ENCODE results near the gene MEGF8. TPM values are rescaled to one million over a fixed set of nuclear protein-coding genes. Genes with fewer than 3 reads are reported as not detected.

MEGF8 gene
- 10 to 100 TPM in 1 of 2 experiments, 1 to 10 TPM in 1; 9.0 to 10.4 TPM for total RNA-seq

GRCh38 chr19:42325308-42325895 lies at the start of gene MEGF8:
MEGF8 (plus strand) TSS chr19:42325635; CDS start chr19:42326244, 609 bp downstream.
- ChIA-PET CTCF (no interaction called here), POLR2A (no interaction called here)

- CTCF ChIA-PET, result interaction anchor here (1.3 kb wide), 1 partner anchor 14 kb away, joined by 3 read pairs; no protein-coding TSS in a partner anchor
- POLR2A ChIA-PET, result no interaction called here
Measured at GRCh38 chr19:42276284-42276683, 49.2 kb upstream of the MEGF8 start.

- ChIA-PET POLR2A (interaction anchor here (0.7 kb wide), 1 partner anchor 78 kb away, joined by 4 read pairs; no protein-coding TSS in a partner anchor), CTCF (interaction anchor here (1.3 kb wide), 1 partner anchor 14 kb away, joined by 3 read pairs; no protein-coding TSS in a partner anchor)
Measured at GRCh38 chr19:42276821-42277220, 48.6 kb upstream of the MEGF8 start.

GRCh38 chr19:42277821-42278451 lies 47.5 kb upstream of the MEGF8 start:
- POLR2A ChIA-PET, result interaction anchor here (0.8 kb wide), 1 partner anchor 22 kb away, joined by 3 read pairs; no protein-coding TSS in a partner anchor
- CTCF ChIA-PET, result interaction anchor here (1.3 to 2.7 kb wide), 5 partner anchors 8 to 41 kb away, joined by 3 to 31 read pairs (median 3); partner anchors contain the start of gene CIC

GRCh38 chr19:42278452-42279154 lies 46.8 kb upstream of the MEGF8 start:
- CTCF ChIA-PET, result interaction anchor here (1.3 to 4.8 kb wide), 10 partner anchors 8 to 170 kb away, joined by 3 to 50 read pairs (median 6); partner anchors contain the start of genes CIC, DEDD2 and GSK3A
- POLR2A ChIA-PET, result interaction anchor here (0.5 to 2.3 kb wide), 5 partner anchors 8 to 126 kb away, joined by 3 to 12 read pairs (median 6); partner anchors contain the start of gene GSK3A

GRCh38 chr19:42279155-42279901 lies 46.1 kb upstream of the MEGF8 start:
- ChIA-PET CTCF (interaction anchor here (0.6 to 4.8 kb wide), 22 partner anchors 9 to 198 kb away, joined by 3 to 50 read pairs (median 5); partner anchors contain the start of genes CIC, DEDD2, GSK3A and PAFAH1B3), POLR2A (interaction anchor here (0.5 to 2.3 kb wide), 7 partner anchors 9 to 158 kb away, joined by 3 to 12 read pairs (median 6); partner anchors contain the start of gene GSK3A)

GRCh38 chr19:42279902-42280814 lies 45.3 kb upstream of the MEGF8 start:
- POLR2A ChIA-PET, result interaction anchor here (0.9 to 2.3 kb wide), 5 partner anchors 10 to 159 kb away, joined by 3 to 12 read pairs (median 6); partner anchors contain the start of gene GSK3A
- CTCF ChIA-PET, result interaction anchor here (0.6 to 4.8 kb wide), 21 partner anchors 9 to 198 kb away, joined by 3 to 50 read pairs (median 5); partner anchors contain the start of genes CIC, DEDD2, GSK3A and PAFAH1B3

- POLR2A ChIA-PET, result interaction anchor here (1.2 kb wide), 1 partner anchor 10 kb away, joined by 3 read pairs; no protein-coding TSS in a partner anchor
- CTCF ChIA-PET, result interaction anchor here (1.0 to 4.8 kb wide), 6 partner anchors 8 to 64 kb away, joined by 3 to 50 read pairs (median 6); partner anchors contain the start of genes DEDD2 and GSK3A
Measured at GRCh38 chr19:42280815-42281145, 44.7 kb upstream of the MEGF8 start.

GRCh38 chr19:42281146-42281826 lies 44.1 kb upstream of the MEGF8 start:
- ChIA-PET CTCF (interaction anchor here (1.0 to 4.8 kb wide), 4 partner anchors 9 to 41 kb away, joined by 3 to 50 read pairs (median 7); partner anchors contain the start of gene GSK3A), POLR2A (interaction anchor here (0.8 to 1.2 kb wide), 2 partner anchors 10 to 37 kb away, joined by 3 to 4 read pairs; no protein-coding TSS in a partner anchor)

- CTCF ChIA-PET, result interaction anchor here (0.8 to 4.8 kb wide), 4 partner anchors 10 to 173 kb away, joined by 3 to 50 read pairs (median 6); partner anchors contain the start of gene GSK3A
- POLR2A ChIA-PET, result interaction anchor here (0.7 to 1.2 kb wide), 5 partner anchors 11 to 39 kb away, joined by 3 to 4 read pairs (median 3); partner anchors contain the start of gene GSK3A
Measured at GRCh38 chr19:42281827-42282762, 43.3 kb upstream of the MEGF8 start.

- ChIA-PET CTCF (interaction anchor here (0.5 to 4.8 kb wide), 4 partner anchors 11 to 174 kb away, joined by 3 to 50 read pairs (median 6); partner anchors contain the start of gene GSK3A), POLR2A (interaction anchor here (0.7 to 1.0 kb wide), 3 partner anchors 13 to 40 kb away, joined by 3 to 4 read pairs (median 3); partner anchors contain the start of gene GSK3A)
Measured at GRCh38 chr19:42282819-42283187, 42.6 kb upstream of the MEGF8 start.

- ChIA-PET CTCF (interaction anchor here (0.5 to 4.8 kb wide), 4 partner anchors 11 to 174 kb away, joined by 3 to 50 read pairs (median 6); partner anchors contain the start of gene GSK3A), POLR2A (interaction anchor here (1.0 kb wide), 2 partner anchors 12 to 41 kb away, joined by 3 to 4 read pairs; partner anchors contain the start of gene GSK3A)
Measured at GRCh38 chr19:42283188-42284065, 42.0 kb upstream of the MEGF8 start.

GRCh38 chr19:42284066-42284501 lies 41.4 kb upstream of the MEGF8 start:
- CTCF ChIA-PET, result interaction anchor here (0.6 to 1.2 kb wide), 3 partner anchors 15 to 33 kb away, joined by 3 to 4 read pairs (median 4); no protein-coding TSS in a partner anchor

More at GRCh38 chr19:42284066-42284501, 41.4 kb upstream of the MEGF8 start:
- POLR2A ChIA-PET, result interaction anchor here (1.2 kb wide), 1 partner anchor 14 kb away, joined by 5 read pairs; no protein-coding TSS in a partner anchor

Data from activated CD8-positive, alpha-beta memory T cell treated with anti-CD3 and anti-CD28 coated beads for 36 hours (primary cell).